WERI-Rb-1 (cell line): Measurements from ENCODE around the gene CDY2A.
"Not testable (repeated sequence)": the region's sequence is repeated elsewhere in the genome, so short reads cannot be mapped to it uniquely, and the experiment has no call there.

Experiments used
- DNase-seq: peaks from one replicate; pipeline ENCODE4 v3.0.0-alpha.2; 2020
- H3K27ac ChIP-seq: fragments of 250-450 bp; sonication (Bioruptor Pico); 2 replicates; pipeline ENCODE4 v1.5.1; 2020; ENCODE audit warnings: mild to moderate bottlenecking, moderate library complexity
- H3K27me3 ChIP-seq: fragments of 250-450 bp; sonication (Bioruptor Pico); 2 replicates; pipeline ENCODE4 v1.5.1; 2021; ENCODE audit warnings: mild to moderate bottlenecking, low read depth, moderate library complexity; ENCODE audit not compliant: insufficient read depth, severe bottlenecking
- H3K36me3 ChIP-seq: fragments of 250-450 bp; sonication (Bioruptor Pico); 2 replicates; pipeline ENCODE4 v1.5.1; 2020; ENCODE audit warnings: mild to moderate bottlenecking, moderate library complexity
- H3K4me3 ChIP-seq: 2 replicates; pipeline ENCODE4 v1.5.1; 2011; ENCODE audit warnings: low read depth, mild to moderate bottlenecking, control low read depth, low read length
- H3K9me3 ChIP-seq: fragments of 250-450 bp; sonication (Bioruptor Pico); 2 replicates; pipeline ENCODE4 v1.5.1; 2021; ENCODE audit warnings: mild to moderate bottlenecking, moderate library complexity; ENCODE audit not compliant: severe bottlenecking

CDY2A gene

DNA sequence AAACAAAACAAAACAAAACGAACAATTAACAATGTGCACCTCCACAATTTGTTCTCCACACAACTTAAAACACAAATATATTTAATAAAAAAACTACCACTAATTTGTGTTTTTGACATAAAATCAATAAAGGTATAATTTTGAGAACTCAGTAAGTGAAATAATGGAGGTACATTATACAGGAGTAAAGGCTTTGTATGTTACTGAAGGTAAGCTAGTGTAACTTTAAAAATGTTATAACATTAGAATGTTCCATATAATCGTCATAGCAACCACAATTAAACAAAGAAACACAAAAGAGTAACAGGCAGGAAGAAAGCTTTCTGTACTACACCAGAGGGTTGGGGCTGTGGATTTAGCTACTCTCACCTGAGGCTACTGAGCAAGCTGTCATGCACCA lies at the start of gene CDY2A:
TSS of gene CDY2A (plus strand) at position 301 of the 400 bp plus-strand sequence. CDS start 328 bp downstream, outside the sequence.
- not testable (repeated sequence) for H3K27me3 ChIP-seq, H3K36me3 ChIP-seq, H3K27ac ChIP-seq, DNase-seq, H3K4me3 ChIP-seq, H3K9me3 ChIP-seq

GRCh38 chrY:17997586-17997985 lies 28.0 kb upstream of the CDY2A start:
- not testable (repeated sequence) for H3K4me3 ChIP-seq, DNase-seq, H3K9me3 ChIP-seq, H3K27ac ChIP-seq, H3K36me3 ChIP-seq, H3K27me3 ChIP-seq

- not testable (repeated sequence) for H3K27ac ChIP-seq, H3K27me3 ChIP-seq, DNase-seq, H3K36me3 ChIP-seq, H3K9me3 ChIP-seq, H3K4me3 ChIP-seq
These were observed 27.3 kb upstream of the CDY2A start for GRCh38 chrY:17998266-17998665.

GRCh38 chrY:18023897-18024296 lies 1.7 kb upstream of the CDY2A start:
- not testable (repeated sequence) for H3K36me3 ChIP-seq, H3K4me3 ChIP-seq, H3K27ac ChIP-seq, H3K27me3 ChIP-seq, DNase-seq, H3K9me3 ChIP-seq

DNA sequence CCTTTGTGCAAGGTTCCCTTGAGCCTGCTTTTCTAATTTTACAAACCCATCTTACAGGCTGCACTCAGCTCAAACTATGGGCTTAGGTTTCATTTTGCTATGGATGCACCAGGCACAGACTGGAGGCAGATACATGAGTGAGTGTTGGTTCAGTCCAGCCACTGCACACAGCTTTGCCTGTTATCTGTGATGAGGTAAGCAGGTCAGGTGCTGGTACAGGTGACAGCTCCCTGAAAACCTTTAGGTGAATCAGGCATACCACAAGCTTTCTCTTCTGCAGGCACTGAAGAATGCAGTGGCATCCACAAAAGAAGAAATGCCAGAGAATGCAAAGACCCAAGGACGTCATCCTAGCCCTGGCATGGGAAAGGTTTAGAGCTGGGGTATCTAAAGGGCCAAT lies 3.3 kb downstream of the CDY2A start:
- H3K4me3 ChIP-seq, DNase-seq, H3K27ac ChIP-seq, H3K36me3 ChIP-seq, H3K9me3 ChIP-seq, H3K27me3 ChIP-seq: not testable (repeated sequence)

DNA sequence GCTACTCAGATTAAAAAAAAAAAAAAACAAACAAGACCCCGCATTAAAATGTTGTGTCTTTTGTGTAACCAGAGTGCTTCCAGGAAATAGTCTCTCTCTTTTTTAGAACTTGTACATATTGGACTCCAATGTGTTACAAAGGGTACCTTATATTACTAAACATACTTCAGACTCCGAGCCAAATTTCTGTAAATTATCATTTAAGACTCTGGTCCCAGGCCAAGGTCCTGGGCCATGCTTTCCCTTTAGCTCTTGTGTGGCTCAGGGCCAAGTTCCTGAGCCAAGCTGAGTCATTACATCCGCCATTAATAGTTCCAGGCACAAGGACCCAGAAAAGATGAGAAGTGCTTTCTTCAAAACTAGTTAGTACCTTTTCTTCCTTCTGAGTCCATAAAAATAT lies 4.6 kb downstream of the CDY2A start:
- DNase-seq, H3K36me3 ChIP-seq, H3K4me3 ChIP-seq, H3K27me3 ChIP-seq, H3K9me3 ChIP-seq, H3K27ac ChIP-seq: not testable (repeated sequence)

GRCh38 chrY:18034100-18034814 lies 8.7 kb downstream of the CDY2A start:
- DNase-seq, H3K36me3 ChIP-seq, H3K27me3 ChIP-seq, H3K4me3 ChIP-seq, H3K27ac ChIP-seq, H3K9me3 ChIP-seq: not testable (repeated sequence)

DNA sequence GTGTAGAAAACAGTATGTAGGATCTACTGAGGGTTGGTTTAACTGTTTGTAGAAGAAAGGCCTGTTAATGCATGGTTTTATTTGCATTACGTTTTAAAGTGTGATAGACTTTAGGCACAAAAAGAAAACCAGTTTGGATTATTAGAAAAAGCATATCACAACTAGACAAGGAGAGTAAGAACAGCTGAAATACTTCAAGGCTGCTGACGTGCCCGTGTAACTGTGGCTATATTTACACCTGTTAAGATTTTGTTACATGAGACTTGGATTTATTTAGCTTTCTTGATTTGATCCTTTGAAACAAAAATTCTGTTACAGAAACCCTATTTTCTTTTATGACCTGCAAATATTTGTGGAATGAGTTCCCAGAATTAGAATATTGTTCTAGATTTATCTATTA lies 9.3 kb downstream of the CDY2A start:
- H3K27me3 ChIP-seq, H3K27ac ChIP-seq, H3K4me3 ChIP-seq, H3K36me3 ChIP-seq, H3K9me3 ChIP-seq, DNase-seq: not testable (repeated sequence)

DNA sequence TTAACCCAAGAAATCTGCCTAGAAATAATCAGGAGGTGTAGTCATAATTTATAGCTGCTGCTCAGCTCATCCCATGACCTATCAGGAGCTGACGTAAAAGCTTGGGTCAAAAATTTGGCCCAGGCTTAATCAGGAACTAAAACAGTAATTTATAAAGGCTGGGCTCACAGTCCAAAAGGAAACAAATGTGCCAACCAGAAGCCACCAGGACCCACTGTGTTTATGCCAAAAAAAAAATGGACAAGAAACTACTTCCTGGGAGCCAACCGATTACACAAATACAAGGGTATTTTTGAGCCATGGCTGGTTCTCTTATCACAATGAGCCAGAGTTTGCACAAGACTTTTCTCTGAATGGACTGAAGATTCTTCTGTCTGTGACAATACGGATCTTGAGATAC lies 19.4 kb downstream of the CDY2A start:
- not testable (repeated sequence) for H3K27me3 ChIP-seq, DNase-seq, H3K36me3 ChIP-seq, H3K27ac ChIP-seq, H3K4me3 ChIP-seq, H3K9me3 ChIP-seq

DNA sequence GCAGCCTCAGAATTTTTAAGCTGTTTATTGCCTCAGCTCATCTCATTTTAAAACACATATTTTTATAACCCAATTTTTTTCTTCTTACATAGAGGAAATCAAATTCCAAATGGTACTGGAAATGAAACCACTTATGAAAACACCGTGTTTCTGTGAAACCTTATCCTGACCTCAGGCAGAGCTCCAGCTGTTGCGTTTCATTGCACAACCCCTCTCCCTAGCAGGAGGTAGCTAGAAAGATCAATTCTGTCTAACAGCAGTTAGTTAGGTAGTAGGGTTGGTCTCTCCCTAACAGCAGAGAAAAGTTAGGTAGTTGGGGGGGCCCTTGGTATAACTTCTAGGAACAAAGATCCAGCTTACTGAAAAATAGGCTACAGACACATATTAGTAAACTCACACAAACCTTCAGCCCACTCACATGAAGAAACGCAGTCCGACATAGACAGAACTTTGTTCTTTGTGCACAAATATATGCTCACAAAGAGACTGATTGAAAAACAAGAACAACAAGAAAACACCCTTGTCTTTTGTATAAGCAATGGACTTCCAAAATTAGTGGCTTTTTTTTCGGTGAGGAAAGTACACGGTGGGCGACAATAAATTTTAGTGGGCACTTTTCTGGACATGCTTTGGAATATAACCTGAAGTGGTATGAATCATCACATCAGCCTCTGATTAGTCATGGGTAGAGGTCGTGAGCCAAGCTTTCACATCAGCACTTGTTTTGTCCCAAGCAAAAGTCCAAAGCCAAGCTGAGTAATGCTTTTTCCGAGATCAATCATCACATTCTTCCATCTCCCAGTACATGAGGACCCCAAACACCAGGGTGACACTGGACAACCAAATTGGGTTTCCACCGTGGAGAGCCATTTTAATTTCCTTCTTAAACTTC lies 22.8 kb downstream of the CDY2A start:
- H3K27me3 ChIP-seq, H3K27ac ChIP-seq, H3K9me3 ChIP-seq, H3K4me3 ChIP-seq, DNase-seq, H3K36me3 ChIP-seq: not testable (repeated sequence)

GRCh38 chrY:18049061-18049460 lies 23.5 kb downstream of the CDY2A start:
- H3K36me3 ChIP-seq, H3K27ac ChIP-seq, H3K9me3 ChIP-seq, H3K27me3 ChIP-seq, H3K4me3 ChIP-seq, DNase-seq: not testable (repeated sequence)

- H3K9me3 ChIP-seq, H3K27me3 ChIP-seq, H3K27ac ChIP-seq, H3K4me3 ChIP-seq, H3K36me3 ChIP-seq, DNase-seq: not testable (repeated sequence)
These were observed 30.9 kb downstream of the CDY2A start for GRCh38 chrY:18056473-18056872.

DNA sequence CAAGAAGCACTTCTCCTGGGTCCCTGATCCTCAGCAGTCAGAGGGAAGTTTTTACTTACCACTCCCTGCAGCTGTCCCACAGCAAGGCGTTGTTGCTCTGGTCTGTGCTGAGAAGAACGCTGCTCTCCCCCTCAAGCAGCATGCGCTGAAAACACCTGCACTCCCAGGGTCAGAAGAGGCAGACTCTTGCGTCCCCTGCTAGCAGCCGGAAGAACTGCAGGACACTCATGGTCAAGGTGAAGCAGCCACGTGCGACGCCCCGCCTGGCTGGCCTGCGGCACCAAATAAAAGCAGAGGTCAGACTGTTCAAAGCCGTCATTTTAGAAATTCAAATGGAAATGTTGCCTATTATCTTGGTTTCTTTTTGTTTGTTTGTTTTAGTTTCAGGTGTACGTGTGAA lies 47.9 kb downstream of the CDY2A start:
- H3K9me3 ChIP-seq, H3K36me3 ChIP-seq, H3K27ac ChIP-seq, H3K4me3 ChIP-seq, H3K27me3 ChIP-seq, DNase-seq: not testable (repeated sequence)
